Endodermal cell (in vitro differentiated cells): ENCODE measurements around the gene BNC2. TPM values are rescaled to one million over a fixed set of nuclear protein-coding genes. Genes with fewer than 3 reads are reported as not detected.

Source experiments
- DNase-seq: peaks from one replicate; pipeline ENCODE4 v3.0.0-alpha.2; 2017
- H3K27ac ChIP-seq: 2 replicates; pipeline ENCODE4 v1.5.1; 2013; ENCODE audit warnings: mild to moderate bottlenecking, low read depth, low read length, moderate library complexity
- H3K27me3 ChIP-seq: 2 replicates; pipeline ENCODE4 v1.6.1; 2013; ENCODE audit warnings: mild to moderate bottlenecking, low read length, moderate library complexity; ENCODE audit not compliant: insufficient read depth, control insufficient read depth, poor library complexity, severe bottlenecking
- H3K36me3 ChIP-seq: 2 replicates; pipeline ENCODE4 v1.7.0; 2013; ENCODE audit warnings: mild to moderate bottlenecking, low read length, moderate library complexity; ENCODE audit not compliant: control insufficient read depth, insufficient read depth
- H3K4me1 ChIP-seq: one replicate; pipeline ENCODE4 v1.7.0; 2013; ENCODE audit warnings: low read length; ENCODE audit not compliant: control insufficient read depth, insufficient read depth
- H3K4me3 ChIP-seq: 2 replicates; pipeline ENCODE4 v1.5.1; 2013; ENCODE audit warnings: mild to moderate bottlenecking, low read length, moderate library complexity
- H3K9ac ChIP-seq: 2 replicates; pipeline ENCODE4 v1.6.1; 2013; ENCODE audit warnings: mild to moderate bottlenecking, low read length, moderate library complexity; ENCODE audit not compliant: poor library complexity, severe bottlenecking; ENCODE audit errors: extremely low read depth
- H3K9me3 ChIP-seq: 2 replicates; pipeline ENCODE4 v1.6.1; 2013; ENCODE audit warnings: mild to moderate bottlenecking, low read length, moderate library complexity; ENCODE audit not compliant: control insufficient read depth
- H3K27ac Mint-ChIP-seq: 2 replicates; pipeline ENCODE4 v1.8.0; 2020; ENCODE audit warnings: mixed read lengths
- H3K27me3 Mint-ChIP-seq: 2 replicates; pipeline ENCODE4 v1.8.0; 2021; ENCODE audit warnings: mild to moderate bottlenecking, mixed read lengths; ENCODE audit not compliant: insufficient read depth
- H3K36me3 Mint-ChIP-seq: 2 replicates; pipeline ENCODE4 v1.8.0; 2020; ENCODE audit warnings: low read depth, mixed read lengths
- H3K4me1 Mint-ChIP-seq: 2 replicates; pipeline ENCODE4 v1.8.0; 2020; ENCODE audit warnings: mixed read lengths
- H3K4me3 Mint-ChIP-seq: 2 replicates; pipeline ENCODE4 v1.8.0; 2020; ENCODE audit warnings: mild to moderate bottlenecking, moderate library complexity, mixed read lengths
- H3K9me3 Mint-ChIP-seq: 2 replicates; pipeline ENCODE4 v1.8.0; 2020; ENCODE audit warnings: mild to moderate bottlenecking, mixed read lengths
- WGBS, 2 experiments: methylation state at CpG; one replicate each; pipeline versions ENCODE4 v1.1.5 to v1.1.7; 2013; ENCODE audit warnings: missing lambda C conversion rate in 2 of 2, mixed read lengths in 1 of 2; ENCODE audit not compliant: insufficient coverage in 1 of 2, insufficient read length in 1 of 2; 5-methylcytosine and 5-hydroxymethylcytosine counted together
- total RNA-seq, 2 donors: library from RNA; stranded (reverse); fragmentation: NEBNext Ultra II Directional in 1 of 2; extraction: Animal tissue kit (Norgen Biotek cat#: 25700) in 1 of 2; gene quantifications; 2 replicates in 1 of 2; 3 replicates in 1 of 2; pipeline ENCODE4 v1.2.1, GENCODE V29; 2021
- TF ChIP-seq, protein P1 (sequence below): fragments of 200-600 bp; sonication (generic); conservative IDR thresholded peaks from 2 replicates; pipeline ENCODE4 v1.5.0; 2021; ENCODE audit warnings: antibody characterized with exemption, mild to moderate bottlenecking

The BNC2 gene
- total RNA-seq, 2 donors from 2014 or later = 3.0 to 10.5 TPM

DNA sequence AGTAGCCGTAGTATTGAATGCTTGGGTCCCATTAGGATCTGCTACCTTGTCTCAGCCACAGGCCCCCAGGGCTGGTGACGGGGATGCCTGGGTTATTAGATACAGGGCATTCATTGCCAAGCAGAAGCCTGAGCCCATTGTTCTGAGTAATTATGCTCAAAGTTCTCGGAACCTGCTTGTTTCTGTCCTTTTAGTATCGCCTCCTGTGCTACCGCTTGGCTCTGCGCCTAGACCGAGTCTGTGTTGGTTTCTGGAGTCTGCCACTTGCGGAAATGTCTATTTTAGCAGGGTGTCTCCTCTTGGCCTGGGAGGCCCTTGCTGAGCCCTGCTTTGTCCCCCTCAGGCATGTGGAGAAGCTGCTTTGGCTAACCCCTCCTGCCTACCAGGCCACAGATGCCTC is 506.1 kb downstream of the BNC2 start:
- H3K36me3 Mint-ChIP-seq = no peaks in the 10 kb centered on the region
- no peaks in the 10 kb centered on the region for H3K27me3 ChIP-seq
- H3K9me3 ChIP-seq = no peaks in the 10 kb centered on the region
- DNase-seq = no peak
- no peak overlapping the region for H3K4me3 Mint-ChIP-seq
- H3K36me3 ChIP-seq = no peaks in the 10 kb centered on the region
- no peak overlapping the region for H3K4me3 ChIP-seq
- H3K4me1 Mint-ChIP-seq = peaks cover 14% of the 10 kb centered on the region
- H3K9me3 Mint-ChIP-seq = no peaks in the 10 kb centered on the region
- H3K9ac ChIP-seq = no peak overlapping the region
- WGBS, 2 experiments = 87 to 100% methylated on average over 5 to 8 of the region's 8 CpGs
- H3K27me3 Mint-ChIP-seq = peaks cover 2% of the 10 kb centered on the region
- TF ChIP-seq, protein P1, sequence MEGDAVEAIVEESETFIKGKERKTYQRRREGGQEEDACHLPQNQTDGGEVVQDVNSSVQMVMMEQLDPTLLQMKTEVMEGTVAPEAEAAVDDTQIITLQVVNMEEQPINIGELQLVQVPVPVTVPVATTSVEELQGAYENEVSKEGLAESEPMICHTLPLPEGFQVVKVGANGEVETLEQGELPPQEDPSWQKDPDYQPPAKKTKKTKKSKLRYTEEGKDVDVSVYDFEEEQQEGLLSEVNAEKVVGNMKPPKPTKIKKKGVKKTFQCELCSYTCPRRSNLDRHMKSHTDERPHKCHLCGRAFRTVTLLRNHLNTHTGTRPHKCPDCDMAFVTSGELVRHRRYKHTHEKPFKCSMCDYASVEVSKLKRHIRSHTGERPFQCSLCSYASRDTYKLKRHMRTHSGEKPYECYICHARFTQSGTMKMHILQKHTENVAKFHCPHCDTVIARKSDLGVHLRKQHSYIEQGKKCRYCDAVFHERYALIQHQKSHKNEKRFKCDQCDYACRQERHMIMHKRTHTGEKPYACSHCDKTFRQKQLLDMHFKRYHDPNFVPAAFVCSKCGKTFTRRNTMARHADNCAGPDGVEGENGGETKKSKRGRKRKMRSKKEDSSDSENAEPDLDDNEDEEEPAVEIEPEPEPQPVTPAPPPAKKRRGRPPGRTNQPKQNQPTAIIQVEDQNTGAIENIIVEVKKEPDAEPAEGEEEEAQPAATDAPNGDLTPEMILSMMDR = no peak
- H3K27ac Mint-ChIP-seq = no peak overlapping the region
- H3K4me1 ChIP-seq = peaks cover 11% of the 10 kb centered on the region
- no peak overlapping the region for H3K27ac ChIP-seq

DNA sequence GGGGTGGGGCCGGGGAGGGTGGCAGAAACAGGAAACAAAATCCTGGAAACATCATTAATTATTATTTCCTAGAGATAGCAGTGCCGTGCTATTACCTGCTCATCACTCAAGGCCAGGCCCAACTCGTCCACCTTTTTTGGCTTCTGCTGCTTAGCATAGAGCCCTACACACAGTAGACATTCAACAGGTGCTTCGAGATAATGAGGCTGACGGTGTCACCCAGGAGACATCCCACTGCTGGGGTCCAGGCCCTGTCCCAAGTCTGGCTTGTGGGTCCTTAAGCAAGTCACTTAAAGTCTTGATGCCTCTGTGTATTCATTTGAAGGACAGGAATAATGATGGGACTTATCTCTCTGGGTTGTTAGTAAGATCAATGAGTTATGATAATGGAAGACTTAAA is 506.6 kb downstream of the BNC2 start:
- H3K27me3 ChIP-seq = no peaks in the 10 kb centered on the region
- TF ChIP-seq, protein P1 = no peak
- peaks cover 10% of the 10 kb centered on the region for H3K4me1 Mint-ChIP-seq
- H3K27ac Mint-ChIP-seq = no peak overlapping the region
- H3K9me3 ChIP-seq = no peaks in the 10 kb centered on the region
- H3K9ac ChIP-seq = no peak overlapping the region
- H3K4me3 Mint-ChIP-seq = no peak overlapping the region
- no peak overlapping the region for H3K4me3 ChIP-seq
- H3K36me3 Mint-ChIP-seq = no peaks in the 10 kb centered on the region
- H3K4me1 ChIP-seq = peaks cover 11% of the 10 kb centered on the region
- H3K9me3 Mint-ChIP-seq = peaks cover 2% of the 10 kb centered on the region
- peaks cover 2% of the 10 kb centered on the region for H3K27me3 Mint-ChIP-seq
- WGBS, 2 experiments = 80 to 93% methylated on average over 1 to 5 of the region's 5 CpGs
- DNase-seq = no peak
- H3K36me3 ChIP-seq = no peaks in the 10 kb centered on the region
- H3K27ac ChIP-seq = no peak overlapping the region

DNA sequence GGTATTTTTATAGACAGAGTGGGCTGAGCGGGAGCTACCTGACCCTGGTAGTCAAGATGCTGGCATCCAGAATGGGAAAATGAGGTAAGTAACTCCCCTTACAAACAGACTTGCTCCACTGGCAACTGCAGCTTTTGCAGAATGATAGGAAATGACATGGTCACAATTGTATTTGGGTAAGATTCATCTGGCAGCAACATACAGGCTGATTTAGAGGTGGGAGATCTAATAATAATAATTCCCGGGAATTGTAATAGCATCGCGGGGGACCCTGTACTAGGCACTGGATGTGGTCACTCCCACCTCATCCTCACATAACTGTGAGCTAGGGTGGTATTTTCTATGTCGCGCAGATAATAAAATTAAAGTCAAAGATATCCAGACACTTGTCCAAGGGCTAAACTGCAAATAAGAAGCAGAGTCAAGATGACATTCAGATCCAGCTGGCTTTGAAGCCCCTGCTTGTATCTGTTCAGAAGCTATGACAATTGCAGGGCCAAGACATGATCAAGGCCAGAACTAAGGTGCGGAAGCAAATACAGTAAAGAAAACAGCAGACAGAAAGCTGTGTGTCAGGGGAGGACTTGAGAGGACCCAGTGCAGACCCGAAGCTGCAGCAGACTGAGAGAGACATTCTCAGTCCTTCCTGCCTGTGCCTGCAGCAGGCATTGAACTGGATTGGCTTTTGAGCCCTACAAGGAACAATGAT is 507.2 kb downstream of the BNC2 start:
- H3K27me3 ChIP-seq = no peaks in the 10 kb centered on the region
- no peak overlapping the region for H3K4me3 ChIP-seq
- no peak overlapping the region for H3K27ac ChIP-seq
- peaks cover 9% of the 10 kb centered on the region for H3K4me1 ChIP-seq
- H3K4me1 Mint-ChIP-seq = peaks cover 3% of the 10 kb centered on the region
- no peak for DNase-seq
- H3K4me3 Mint-ChIP-seq = no peak overlapping the region
- no peak overlapping the region for H3K27ac Mint-ChIP-seq
- TF ChIP-seq, protein P1 = no peak
- H3K36me3 Mint-ChIP-seq = no peaks in the 10 kb centered on the region
- H3K9me3 Mint-ChIP-seq = peaks cover 2% of the 10 kb centered on the region
- no peak overlapping the region for H3K9ac ChIP-seq
- peaks cover 2% of the 10 kb centered on the region for H3K27me3 Mint-ChIP-seq
- WGBS, 2 experiments = 93 to 95% methylated on average over 4 to 8 of the region's 8 CpGs
- no peaks in the 10 kb centered on the region for H3K9me3 ChIP-seq
- H3K36me3 ChIP-seq = no peaks in the 10 kb centered on the region
